HG03378 (cell line): Measurements from ENCODE around the gene NEIL1.
"Not testable (repeated sequence)": the region's sequence is repeated elsewhere in the genome, so short reads cannot be mapped to it uniquely, and the experiment has no call there.

Experiments used
- ATAC-seq: cut with Tn5 transposase; IDR thresholded peaks from one replicate; pipeline ENCODE4 v1.9.1; 2021; ENCODE audit warnings: mild to moderate bottlenecking, moderate library complexity; ENCODE audit not compliant: unreplicated experiment

Gene NEIL1

DNA sequence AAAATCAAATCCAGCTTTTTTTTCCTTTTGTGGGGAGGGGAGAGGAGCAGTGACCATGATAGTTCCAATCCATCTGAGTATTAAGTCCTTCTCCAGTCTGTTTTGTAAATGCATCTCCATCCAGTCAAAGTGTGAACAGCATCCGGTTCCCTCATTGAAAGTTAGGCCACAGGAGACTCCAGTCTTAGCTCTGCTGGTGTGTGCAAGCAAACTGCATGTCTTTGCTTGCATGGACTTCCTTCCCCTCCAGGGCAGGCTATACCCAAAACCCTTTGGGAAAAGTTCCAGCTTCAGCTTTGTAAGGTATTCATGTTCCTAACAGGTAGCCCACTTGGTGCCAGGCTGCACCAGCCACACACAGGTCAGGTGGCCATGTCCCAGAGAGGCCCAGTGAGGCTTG lies 24.6 kb downstream of the NEIL1 start:
- ATAC-seq, result no peak

DNA sequence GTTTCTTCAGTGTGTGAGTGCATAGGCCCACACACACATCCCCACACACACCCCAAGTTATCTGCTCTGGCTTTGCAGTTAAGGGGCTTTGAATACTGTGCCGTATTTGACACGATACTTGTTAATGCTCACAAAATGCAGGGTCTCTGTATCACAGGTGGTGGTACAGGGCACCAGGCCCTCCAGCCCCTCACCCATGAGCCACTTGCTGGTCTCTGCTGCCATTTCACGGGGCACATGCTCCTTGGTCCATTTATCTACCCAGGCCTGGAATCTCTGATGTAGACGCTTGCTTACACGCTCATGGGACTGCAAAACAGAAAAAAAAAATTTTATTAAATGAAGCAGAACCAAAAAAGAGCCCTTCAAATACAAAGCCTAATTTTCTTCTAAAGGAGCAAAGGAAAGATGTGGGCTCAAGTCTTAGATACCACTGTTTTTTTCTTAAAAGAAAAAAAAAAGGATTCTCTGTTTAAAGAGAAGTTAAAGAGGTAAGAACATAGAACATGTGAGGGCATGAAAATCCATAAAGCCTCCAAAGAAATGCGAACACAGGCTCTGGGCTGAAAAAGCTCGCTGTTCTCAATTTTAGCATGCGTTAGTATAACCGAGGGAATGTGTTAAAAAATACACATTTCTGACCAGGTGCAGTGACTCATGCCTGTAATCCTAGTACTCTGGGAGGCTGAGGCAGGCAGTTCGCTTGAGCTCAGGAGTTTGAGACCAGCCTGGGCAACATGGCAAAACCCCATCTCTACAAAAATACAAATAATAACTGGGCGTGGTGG lies 25.3 kb downstream of the NEIL1 start:
- no peak for ATAC-seq

DNA sequence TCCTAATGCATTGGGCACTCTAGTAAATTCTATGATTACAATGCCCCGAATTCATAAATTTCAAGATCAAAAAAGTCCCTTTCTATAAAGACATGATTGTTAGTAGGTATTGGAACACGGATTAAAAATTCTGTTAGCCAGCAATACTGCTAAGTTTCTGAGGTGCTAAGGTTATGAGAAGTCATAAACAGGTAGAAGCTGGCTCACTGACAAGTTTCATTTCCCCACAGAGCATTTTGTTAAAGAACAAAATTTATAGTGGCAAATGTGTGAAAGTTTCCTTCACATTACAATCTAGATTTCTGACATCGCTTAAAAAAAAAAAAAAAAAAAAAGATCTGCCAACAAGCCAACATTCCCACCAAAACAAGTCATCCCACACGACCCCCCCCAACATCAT lies 33.9 kb downstream of the NEIL1 start:
- ATAC-seq, result no peak

- not testable (repeated sequence) for ATAC-seq
Measured at GRCh38 chr15:75383986-75384385, 37.1 kb downstream of the NEIL1 start.

GRCh38 chr15:75389791-75390382 lies 43.0 kb downstream of the NEIL1 start:
- ATAC-seq, result no peak

- no peak for ATAC-seq
Measured at GRCh38 chr15:75397494-75397893, 50.7 kb downstream of the NEIL1 start.

GRCh38 chr15:75403892-75404291 lies 57.1 kb downstream of the NEIL1 start:
- no peak for ATAC-seq
